CD4-positive, alpha-beta T cell treated with Interleukin-21 for 1 hour (primary cell): Measurements from ENCODE around the gene SAG.

Experiments used
- DNase-seq: peaks from one replicate; pipeline ENCODE4 v3.0.0-alpha.2; 2020

The SAG gene

GRCh38 chr2:233289648-233290047 is 18.0 kb upstream of the SAG start:
- DNase-seq: no peak

- no peak for DNase-seq
Observed at GRCh38 chr2:233290051-233290845, 17.4 kb upstream of the SAG start.

- no peak for DNase-seq
Observed at GRCh38 chr2:233295891-233296290, 11.7 kb upstream of the SAG start.

- no peak for DNase-seq
Observed at GRCh38 chr2:233297076-233297475, 10.5 kb upstream of the SAG start.

GRCh38 chr2:233300401-233300800 is 7.2 kb upstream of the SAG start:
- no peak for DNase-seq

GRCh38 chr2:233301248-233301647 is 6.4 kb upstream of the SAG start:
- DNase-seq: no peak

- DNase-seq: no peak
Observed at GRCh38 chr2:233301811-233302210, 5.8 kb upstream of the SAG start.

GRCh38 chr2:233303252-233303651 is 4.4 kb upstream of the SAG start:
- no peak for DNase-seq

- no peak for DNase-seq
Observed at GRCh38 chr2:233311241-233311926, 3.8 kb downstream of the SAG start.

GRCh38 chr2:233312874-233313273 is 5.3 kb downstream of the SAG start:
- DNase-seq: no peak

GRCh38 chr2:233314180-233314925 is 6.7 kb downstream of the SAG start:
- DNase-seq: no peak

- DNase-seq: no peak
Observed at GRCh38 chr2:233317196-233317943, 9.8 kb downstream of the SAG start.

- no peak for DNase-seq
Observed at GRCh38 chr2:233319256-233319655, 11.6 kb downstream of the SAG start.

- DNase-seq: no peak
Observed at GRCh38 chr2:233320470-233320869, 12.9 kb downstream of the SAG start.

GRCh38 chr2:233321166-233321565 is 13.6 kb downstream of the SAG start:
- no peak for DNase-seq

GRCh38 chr2:233323851-233324250 is 16.2 kb downstream of the SAG start:
- DNase-seq: no peak

GRCh38 chr2:233325256-233325655 is 17.6 kb downstream of the SAG start:
- no peak for DNase-seq

GRCh38 chr2:233325814-233326213 is 18.2 kb downstream of the SAG start:
- no peak for DNase-seq

GRCh38 chr2:233326500-233326899 is 18.9 kb downstream of the SAG start:
- DNase-seq: no peak

- DNase-seq: no peak
Observed at GRCh38 chr2:233328922-233329321, 21.3 kb downstream of the SAG start.

- DNase-seq: no peak
Observed at GRCh38 chr2:233329489-233330135, 22.0 kb downstream of the SAG start.

- DNase-seq: peak; percentile 87
Observed at GRCh38 chr2:233331536-233331935, 23.9 kb downstream of the SAG start.

GRCh38 chr2:233332125-233332524 is 24.5 kb downstream of the SAG start:
- no peak for DNase-seq
